HG03196 (cell line): ENCODE results near the gene SUSD5.

ENCODE experiments used
- ATAC-seq: cut with Tn5 transposase; IDR thresholded peaks from one replicate; pipeline ENCODE4 v1.9.1; 2021; ENCODE audit not compliant: unreplicated experiment

The SUSD5 gene

GRCh38 chr3:33218446-33219174 lies at the start of gene SUSD5:
Gene SUSD5, minus strand, starts transcription at chr3:33218810. Its CDS starts 13 bp downstream, at chr3:33218797.
- no peak for ATAC-seq

GRCh38 chr3:33260104-33260503 lies 41.5 kb upstream of the SUSD5 start:
- no peak for ATAC-seq

GRCh38 chr3:33256249-33256648 lies 37.6 kb upstream of the SUSD5 start:
- no peak for ATAC-seq

- no peak for ATAC-seq
Observed at GRCh38 chr3:33250712-33251111, 32.1 kb upstream of the SUSD5 start.

GRCh38 chr3:33246786-33247185 lies 28.2 kb upstream of the SUSD5 start:
- ATAC-seq = no peak

- ATAC-seq = no peak
Observed at GRCh38 chr3:33240261-33240660, 21.7 kb upstream of the SUSD5 start.

- no peak for ATAC-seq
Observed at GRCh38 chr3:33238923-33239322, 20.3 kb upstream of the SUSD5 start.

- no peak for ATAC-seq
Observed at GRCh38 chr3:33237439-33237838, 18.8 kb upstream of the SUSD5 start.

GRCh38 chr3:33236005-33236404 lies 17.4 kb upstream of the SUSD5 start:
- no peak for ATAC-seq

- no peak for ATAC-seq
Observed at GRCh38 chr3:33233884-33234283, 15.3 kb upstream of the SUSD5 start.

GRCh38 chr3:33231756-33232465 lies 13.3 kb upstream of the SUSD5 start:
- ATAC-seq = no peak

GRCh38 chr3:33229947-33230346 lies 11.3 kb upstream of the SUSD5 start:
- ATAC-seq = no peak

- ATAC-seq = no peak
Observed at GRCh38 chr3:33229066-33229465, 10.5 kb upstream of the SUSD5 start.

- ATAC-seq = no peak
Observed at GRCh38 chr3:33221241-33221640, 2.6 kb upstream of the SUSD5 start.

- ATAC-seq = no peak
Observed at GRCh38 chr3:33219175-33219487, 521 bp upstream of the SUSD5 start.

- ATAC-seq = no peak
Observed at GRCh38 chr3:33217866-33218445, 654 bp downstream of the SUSD5 start.

- no peak for ATAC-seq
Observed at GRCh38 chr3:33215739-33216138, 2.9 kb downstream of the SUSD5 start.

- no peak for ATAC-seq
Observed at GRCh38 chr3:33212406-33212805, 6.2 kb downstream of the SUSD5 start.

- no peak for ATAC-seq
Observed at GRCh38 chr3:33211444-33211843, 7.2 kb downstream of the SUSD5 start.

- no peak for ATAC-seq
Observed at GRCh38 chr3:33209357-33209756, 9.3 kb downstream of the SUSD5 start.

- no peak for ATAC-seq
Observed at GRCh38 chr3:33202711-33203457, 15.7 kb downstream of the SUSD5 start.

GRCh38 chr3:33201195-33201594 lies 17.4 kb downstream of the SUSD5 start:
- no peak for ATAC-seq
